ENCODE results near the gene MMP14. TPM values are rescaled to one million over a fixed set of nuclear protein-coding genes. Genes with fewer than 3 reads are reported as not detected.

Gene MMP14
- total and polyA plus RNA-seq, 2 of the 13 experiments (the other 11 are each of a cell fraction or from before 2014, with no cell fraction given), result 5.2 to 9.8 TPM

- TF ChIP-seq ZNF225 (CRISPR knock-in tag; IDR thresholded peaks at IDR 0.05) (no peak), UBTF (CRISPR knock-in tag; IDR thresholded peaks at IDR 0.05) (no peak), TMF1 (CRISPR knock-in tag; IDR thresholded peaks at IDR 0.05; ENCODE audit: low read depth) (no peak), BRCA1 (CRISPR knock-in tag; IDR thresholded peaks at IDR 0.05) (no peak), AGO1 (IDR thresholded peaks at IDR 0.05; ENCODE audit: low read depth, low read length, poor library complexity, severe bottlenecking) (no peak), IRX3 (CRISPR knock-in tag; IDR thresholded peaks at IDR 0.05; ENCODE audit: borderline replicate concordance, low read depth) (no peak; the same call in 1 of the 2 replicates), SP2 (CRISPR knock-in tag; IDR thresholded peaks at IDR 0.05) (no peak), ZNF780A (CRISPR knock-in tag; IDR thresholded peaks at IDR 0.05) (0 out of 2 replicates have a peak, but pooled peaks have one; percentile 33), ZFP37 (CRISPR knock-in tag; IDR thresholded peaks at IDR 0.05; ENCODE audit: borderline replicate concordance) (no peak), PAXIP1 (CRISPR knock-in tag; conservative IDR thresholded peaks at IDR 0.05) (peak; percentile 60; the same call in 1 of the 2 replicates), ZSCAN12 (CRISPR knock-in tag; IDR thresholded peaks at IDR 0.05) (no peak), GMEB1 (CRISPR knock-in tag; IDR thresholded peaks at IDR 0.05; ENCODE audit: borderline replicate concordance) (no peak), ZNF563 (CRISPR knock-in tag; IDR thresholded peaks at IDR 0.05) (no peak), ZNF556 (CRISPR knock-in tag; IDR thresholded peaks at IDR 0.05; ENCODE audit: borderline replicate concordance) (no peak), AKNA (CRISPR knock-in tag; IDR thresholded peaks at IDR 0.05; ENCODE audit: borderline replicate concordance) (no peak)
Measured at GRCh38 chr14:22808388-22809209, 27.8 kb upstream of the MMP14 start (continued).
